Measurements from ENCODE around the gene SPNS2. TPM values are rescaled to one million over a fixed set of nuclear protein-coding genes. Genes with fewer than 3 reads are reported as not detected.

Gene SPNS2
- total RNA-seq, 1 experiment from 2014 or later = 0.33 TPM

- H3K9me3 ChIP-seq (ENCODE audit: control insufficient read depth, low read depth, low read length) = no peaks in the 10 kb centered on the region
- no peak overlapping the region for H3K56ac ChIP-seq (ENCODE audit: insufficient read length, low read depth, low read length)
- H3K18ac ChIP-seq (ENCODE audit: insufficient read length, low read depth, low read length) = no peak overlapping the region
- no peaks in the 10 kb centered on the region; the same call in 1 of the 2 replicates for H3K4me1 ChIP-seq (ENCODE audit: insufficient read depth, low read length)
- WGBS (ENCODE audit: extremely low coverage, insufficient read length, low lambda C conversion rate) = no CpG with 5 or more reads among the region's 19 CpGs
- no peak overlapping the region for H2BK120ac ChIP-seq (ENCODE audit: low read depth, low read length, poor library complexity, severe bottlenecking)
- TF ChIP-seq CTCF (conservative IDR thresholded peaks at IDR 0.05) = no peak
- H3K23me2 ChIP-seq (ENCODE audit: insufficient read length, low read depth, low read length, poor library complexity, severe bottlenecking) = no peaks in the 10 kb centered on the region
- peaks cover 19 to 20% of the 10 kb centered on the region in 2 experiments for H3K4me1 Mint-ChIP-seq
- H2AK5ac ChIP-seq (ENCODE audit: insufficient read length, low read length) = no peak overlapping the region
- H3K27ac Mint-ChIP-seq = no peak overlapping the region
- H3K23ac ChIP-seq (ENCODE audit: insufficient read length, low read depth, low read length) = no peak overlapping the region
- no peak overlapping the region for H2BK20ac ChIP-seq (ENCODE audit: low read depth, low read length, poor library complexity, severe bottlenecking)
- H3K27me3 Mint-ChIP-seq (ENCODE audit: low read depth) = peaks cover 26% of the 10 kb centered on the region
- H2BK5ac ChIP-seq (ENCODE audit: insufficient read length, low read length) = no peak overlapping the region
- no peak for DNase-seq
- H4K20me1 ChIP-seq (ENCODE audit: control insufficient read depth, insufficient read depth, insufficient read length) = peaks cover 5% of the 10 kb centered on the region
- H3K4me3 Mint-ChIP-seq = no peak overlapping the region
- no peak overlapping the region for H4K5ac ChIP-seq (ENCODE audit: insufficient read length, low read depth, low read length)
- no peak overlapping the region for H3T11ph ChIP-seq (ENCODE audit: low read length)
- no peak overlapping the region for H3K9ac ChIP-seq (ENCODE audit: extremely low read depth, insufficient read length, low read length)
- H2BK15ac ChIP-seq (ENCODE audit: low read depth, low read length) = no peak overlapping the region
- no peak overlapping the region for H2BK12ac ChIP-seq (ENCODE audit: insufficient read length, low read depth, low read length)
- H3K79me2 ChIP-seq (ENCODE audit: insufficient read depth, low read length) = no peaks in the 10 kb centered on the region
- no peak overlapping the region for H3K27ac ChIP-seq (ENCODE audit: insufficient read length, low read depth, low read length)
- H4K91ac ChIP-seq (ENCODE audit: insufficient read length, low read depth, low read length) = no peak overlapping the region
- H3K27me3 ChIP-seq (ENCODE audit: insufficient read depth, low read length) = no peaks in the 10 kb centered on the region; the same call in 1 of the 2 replicates
- H2AFZ ChIP-seq (ENCODE audit: low read length) = no peak overlapping the region
- no peak overlapping the region for H3K14ac ChIP-seq (ENCODE audit: insufficient read depth, low read length)
- H4K8ac ChIP-seq (replicated peaks; ENCODE audit: insufficient read length, low read depth, low read length) = no peak overlapping the region
- H3K9me3 Mint-ChIP-seq = no peaks in the 10 kb centered on the region
- H3K4me2 ChIP-seq (ENCODE audit: insufficient read depth, insufficient read length, low read length) = no peak overlapping the region
- H3K79me1 ChIP-seq (ENCODE audit: insufficient read depth, low read depth, low read length, poor library complexity, severe bottlenecking) = no peaks in the 10 kb centered on the region
- H3K36me3 Mint-ChIP-seq (ENCODE audit: insufficient read depth in 1 of 3, low read depth in 3 of 3) = peaks cover 14 to 55% (median 30%) of the 10 kb centered on the region in 3 experiments
- no peak overlapping the region for H3K4ac ChIP-seq (ENCODE audit: low read depth, low read length)
These were observed 39.0 kb downstream of the SPNS2 start for GRCh38 chr17:4537451-4538235.
